Thyroid gland (tissue), 4 donors: Measurements from ENCODE around the gene SIGLEC1. TPM values are rescaled to one million over a fixed set of nuclear protein-coding genes. Genes with fewer than 3 reads are reported as not detected.

Experiments used
- DNase-seq, 2 donors: peaks; one replicate each; pipeline ENCODE4 v3.0.0-alpha.2; 2019
- H3K27ac ChIP-seq, 3 donors: fragments of 200-600 bp; sonication (generic); 1 replicate in 2 of 3; 2 replicates in 1 of 3; pipeline ENCODE4 v1.5.1; 2016 to 2019; ENCODE audit warnings: mild to moderate bottlenecking in 1 of 3, moderate library complexity in 1 of 3
- H3K27me3 ChIP-seq: fragments of 200-600 bp; sonication (generic); one replicate; pipeline ENCODE4 v1.5.1; 2019
- H3K36me3 ChIP-seq, 2 donors: fragments of 200-600 bp; sonication (generic); one replicate each; pipeline ENCODE4 v1.5.1; 2016 to 2019
- H3K4me1 ChIP-seq, 2 donors: fragments of 200-600 bp; sonication (generic); one replicate each; pipeline ENCODE4 v1.5.1; 2017 to 2019
- H3K4me3 ChIP-seq, 3 donors: fragments of 200-600 bp; sonication (generic); replicated peaks in 1 of 3; 1 replicate in 2 of 3; 2 replicates in 1 of 3; pipeline ENCODE4 v1.5.1; 2016; ENCODE audit warnings: mild to moderate bottlenecking in 1 of 3
- H3K9me3 ChIP-seq: fragments of 200-600 bp; sonication (generic); one replicate; pipeline ENCODE4 v1.5.1; 2017
- POLR2A ChIP-seq, 2 donors: fragments of 450-650 bp; IDR thresholded peaks; one replicate each; pipeline ENCODE4 v1.6.1; 2017; ENCODE audit warnings: antibody characterized with exemption in 2 of 2, mild to moderate bottlenecking in 2 of 2, moderate library complexity in 1 of 2
- WGBS, 2 donors: methylation state at CpG; one replicate each; pipeline ENCODE4 v1.1.5; 2017; 5-methylcytosine and 5-hydroxymethylcytosine counted together
- intact Hi-C: fragments of 100-400 bp; cut with DNase I; formaldehyde crosslinking; loops from one replicate; pipeline ENCODE4 v1.15.1; 2023
- total RNA-seq, 4 donors: library from RNA; depleted of rRNA; stranded (reverse); fragments of >200 nt; gene quantifications; one replicate each; pipeline ENCODE4 v1.2.3, GENCODE V29; 2016
- TF ChIP-seq, protein P1 (sequence below), 6 experiments: fragments of 200-600 bp in 3 of 6; fragments of 450-650 bp in 3 of 6; sonication (generic) in 3 of 6; IDR thresholded peaks; one replicate each; pipeline ENCODE4 v1.5.1; 2016 to 2019; ENCODE audit warnings: antibody characterized with exemption in 6 of 6, mild to moderate bottlenecking in 2 of 6, inconsistent platforms in 1 of 6, moderate library complexity in 1 of 6

The SIGLEC1 gene
- total RNA-seq, 4 donors from 2014 or later: 2.6 to 9.1 (median 5.0) TPM

DNA sequence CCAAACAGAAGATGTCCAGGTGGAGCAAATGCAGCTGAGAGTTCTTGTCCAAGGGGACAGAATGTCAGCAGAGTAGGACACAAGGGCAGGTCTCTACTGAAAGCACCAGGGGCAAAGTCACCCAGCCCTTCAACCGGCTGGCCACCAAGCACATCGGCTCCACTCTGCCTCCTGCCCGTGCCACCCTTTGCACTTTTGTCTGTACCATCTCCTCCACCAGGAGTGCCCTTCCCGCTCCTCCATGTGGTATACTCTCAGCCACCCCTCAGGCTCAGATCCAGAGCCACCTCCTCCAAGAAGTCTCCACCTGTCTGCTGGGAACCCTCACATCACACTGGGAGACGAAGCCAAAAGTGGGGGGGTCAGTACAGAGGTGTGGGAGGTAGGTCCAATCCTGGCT is 16.0 kb upstream of the SIGLEC1 start:
- no peaks in the 10 kb centered on the region for H3K27me3 ChIP-seq
- H3K4me3 ChIP-seq: no peak overlapping the region
- intact Hi-C loops: no loop called here
- WGBS, 2 donors: 94 to 95% methylated on average over 5 of the region's 5 CpGs
- no peak for TF ChIP-seq POLR2A (IDR thresholded peaks at IDR 0.05)
- TF ChIP-seq, protein P1, sequence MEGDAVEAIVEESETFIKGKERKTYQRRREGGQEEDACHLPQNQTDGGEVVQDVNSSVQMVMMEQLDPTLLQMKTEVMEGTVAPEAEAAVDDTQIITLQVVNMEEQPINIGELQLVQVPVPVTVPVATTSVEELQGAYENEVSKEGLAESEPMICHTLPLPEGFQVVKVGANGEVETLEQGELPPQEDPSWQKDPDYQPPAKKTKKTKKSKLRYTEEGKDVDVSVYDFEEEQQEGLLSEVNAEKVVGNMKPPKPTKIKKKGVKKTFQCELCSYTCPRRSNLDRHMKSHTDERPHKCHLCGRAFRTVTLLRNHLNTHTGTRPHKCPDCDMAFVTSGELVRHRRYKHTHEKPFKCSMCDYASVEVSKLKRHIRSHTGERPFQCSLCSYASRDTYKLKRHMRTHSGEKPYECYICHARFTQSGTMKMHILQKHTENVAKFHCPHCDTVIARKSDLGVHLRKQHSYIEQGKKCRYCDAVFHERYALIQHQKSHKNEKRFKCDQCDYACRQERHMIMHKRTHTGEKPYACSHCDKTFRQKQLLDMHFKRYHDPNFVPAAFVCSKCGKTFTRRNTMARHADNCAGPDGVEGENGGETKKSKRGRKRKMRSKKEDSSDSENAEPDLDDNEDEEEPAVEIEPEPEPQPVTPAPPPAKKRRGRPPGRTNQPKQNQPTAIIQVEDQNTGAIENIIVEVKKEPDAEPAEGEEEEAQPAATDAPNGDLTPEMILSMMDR (IDR thresholded peaks at IDR 0.05): no peak
- no peaks in the 10 kb centered on the region for H3K36me3 ChIP-seq
- H3K9me3 ChIP-seq: no peaks in the 10 kb centered on the region
- peaks cover 0 to 18% of the 10 kb centered on the region in 2 donors for H3K4me1 ChIP-seq
- no peak overlapping the region for H3K27ac ChIP-seq
- DNase-seq: no peak

DNA sequence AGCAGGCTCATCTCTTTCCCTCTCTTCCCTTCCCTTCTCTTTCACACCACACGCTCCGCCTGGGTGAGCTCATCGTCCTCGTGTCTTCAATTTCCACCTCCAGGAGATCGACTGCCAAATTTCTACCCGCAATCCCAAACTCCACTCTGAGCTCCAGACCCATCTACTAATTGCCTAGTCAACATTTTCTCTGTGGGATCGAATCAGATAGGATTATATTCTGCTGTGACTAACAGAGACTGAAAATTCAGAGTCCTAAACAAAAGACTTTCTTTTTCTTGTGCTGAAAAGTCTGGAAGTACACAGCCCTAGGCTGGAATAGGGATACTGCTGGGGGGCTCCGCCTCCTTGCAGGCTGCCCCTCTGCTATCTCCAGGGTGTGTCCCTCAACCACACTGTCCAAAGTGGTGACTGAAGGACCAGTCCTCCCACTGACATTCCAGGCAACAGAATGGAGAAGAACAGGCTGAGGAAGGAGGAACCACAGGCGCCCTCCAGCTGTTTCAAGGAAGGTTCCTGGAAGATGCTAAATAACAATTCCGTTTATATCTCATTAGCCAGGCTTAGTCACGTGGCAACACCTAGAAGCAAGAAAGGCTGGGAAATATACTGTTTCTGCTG is 15.1 kb upstream of the SIGLEC1 start:
- DNase-seq: no peak
- Histone ChIP-seq H3K4me1 (peaks cover 0 to 18% of the 10 kb centered on the region in 2 donors), H3K27me3 (no peaks in the 10 kb centered on the region), H3K4me3 (no peak overlapping the region), H3K36me3 (no peaks in the 10 kb centered on the region), H3K27ac (no peak overlapping the region), H3K9me3 (no peaks in the 10 kb centered on the region)
- 45 to 61% methylated on average over 11 of the region's 11 CpGs for WGBS, 2 donors
- intact Hi-C loops: no loop called here
- no peak for TF ChIP-seq POLR2A (IDR thresholded peaks at IDR 0.05)
- TF ChIP-seq, protein P1 (IDR thresholded peaks at IDR 0.05): no peak

DNA sequence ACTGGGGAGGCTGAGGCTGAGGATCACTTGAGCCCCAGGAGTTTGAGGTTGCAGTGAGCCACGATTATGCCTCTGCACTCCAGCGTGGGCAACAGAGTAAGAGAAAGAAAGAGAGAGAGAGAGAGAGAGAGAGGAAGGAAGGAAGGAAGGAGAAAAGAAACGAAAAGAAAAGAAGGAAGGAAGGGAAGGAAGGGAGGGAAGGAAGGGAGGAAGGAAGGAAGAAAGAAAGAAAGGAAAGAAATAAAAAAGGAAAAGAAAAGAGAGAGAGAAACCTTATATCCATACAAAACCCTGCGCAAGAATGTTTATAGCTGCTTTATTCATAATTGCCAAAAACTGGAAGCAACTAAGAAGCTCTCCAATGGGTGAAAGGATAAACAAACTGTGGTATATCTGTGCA is 12.0 kb upstream of the SIGLEC1 start:
- TF ChIP-seq, protein P1 (IDR thresholded peaks at IDR 0.05): no peak
- no peak for TF ChIP-seq POLR2A (IDR thresholded peaks at IDR 0.05)
- H3K4me3 ChIP-seq: no peak overlapping the region
- 75 to 77% methylated on average over 4 of the region's 4 CpGs for WGBS, 2 donors
- no peaks in the 10 kb centered on the region for H3K27me3 ChIP-seq
- no peaks in the 10 kb centered on the region for H3K9me3 ChIP-seq
- no peak for DNase-seq
- intact Hi-C loops: no loop called here
- H3K4me1 ChIP-seq: peaks cover 0 to 8% of the 10 kb centered on the region in 2 donors
- H3K36me3 ChIP-seq: no peaks in the 10 kb centered on the region
- no peak overlapping the region for H3K27ac ChIP-seq

DNA sequence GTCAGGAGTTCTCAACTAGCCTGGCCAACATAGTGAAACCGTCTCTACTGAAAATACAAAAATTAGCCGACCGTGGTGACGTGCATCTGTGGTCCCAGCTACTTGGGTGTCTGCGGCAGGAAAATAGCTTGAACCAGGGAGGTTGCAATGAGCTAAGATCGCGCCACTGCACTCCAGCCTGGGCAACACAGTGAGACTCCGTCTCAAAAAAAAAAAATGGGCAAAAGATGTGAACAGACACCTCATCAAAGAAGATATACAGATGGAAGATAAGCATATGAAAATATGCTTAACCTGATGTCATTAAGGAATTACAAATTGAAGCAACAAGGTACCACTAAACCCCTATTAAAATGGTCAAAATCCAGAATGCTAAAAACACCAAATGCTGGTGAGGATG is 10.9 kb upstream of the SIGLEC1 start:
- 78 to 83% methylated on average over 8 of the region's 8 CpGs for WGBS, 2 donors
- no peaks in the 10 kb centered on the region for H3K36me3 ChIP-seq
- no peaks in the 10 kb centered on the region for H3K9me3 ChIP-seq
- no peaks in the 10 kb centered on the region for H3K27me3 ChIP-seq
- no peak overlapping the region for H3K27ac ChIP-seq
- peaks cover 0 to under 1% of the 10 kb centered on the region in 2 donors for H3K4me1 ChIP-seq
- TF ChIP-seq POLR2A (IDR thresholded peaks at IDR 0.05): no peak
- TF ChIP-seq, protein P1 (IDR thresholded peaks at IDR 0.05): no peak
- intact Hi-C loops: no loop called here
- no peak overlapping the region for H3K4me3 ChIP-seq
- DNase-seq: no peak

DNA sequence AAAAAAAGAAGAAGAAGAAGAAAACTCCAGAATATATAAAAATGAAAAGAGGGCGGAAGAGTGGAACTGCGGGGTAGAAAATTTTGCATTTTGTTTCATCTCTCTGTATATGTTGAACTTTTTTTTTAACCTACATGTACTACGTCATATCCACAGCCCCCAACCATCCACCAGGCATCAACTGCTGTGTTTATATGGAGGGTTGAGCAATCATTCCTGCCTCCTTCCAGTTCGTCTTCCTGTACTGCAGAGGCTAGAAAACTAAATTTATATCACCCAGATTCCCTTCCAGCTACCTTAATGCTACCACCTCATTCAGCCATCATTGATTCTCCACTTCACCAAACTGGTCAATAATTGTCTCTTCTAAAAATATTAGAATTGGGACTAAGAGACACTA is 9.5 kb upstream of the SIGLEC1 start:
- intact Hi-C loops: no loop called here
- Histone ChIP-seq H3K4me1 (no peaks in the 10 kb centered on the region), H3K36me3 (no peaks in the 10 kb centered on the region), H3K9me3 (no peaks in the 10 kb centered on the region), H3K27me3 (no peaks in the 10 kb centered on the region), H3K4me3 (no peak overlapping the region), H3K27ac (no peak overlapping the region)
- no peak for DNase-seq
- no peak for TF ChIP-seq POLR2A (IDR thresholded peaks at IDR 0.05)
- WGBS, 2 donors: 94 to 95% methylated on average over 4 of the region's 4 CpGs
